Smooth muscle cell of the brain vasculature (primary cell): ENCODE data around the gene CAMK2D.

Experiments
- DNase-seq: peaks from one replicate; pipeline ENCODE4 v3.0.0-alpha.2; 2012; ENCODE audit warnings: low read depth, low spot score

Gene CAMK2D

GRCh38 chr4:113478032-113478431, 283.5 kb downstream of the CAMK2D start:
- DNase-seq = no peak

GRCh38 chr4:113476800-113477199, 284.7 kb downstream of the CAMK2D start:
- DNase-seq = no peak

- DNase-seq = no peak
Observed at GRCh38 chr4:113474017-113474416, 287.5 kb downstream of the CAMK2D start.

- no peak for DNase-seq
Observed at GRCh38 chr4:113472864-113473263, 288.7 kb downstream of the CAMK2D start.

- DNase-seq = no peak
Observed at GRCh38 chr4:113471146-113471860, 290.2 kb downstream of the CAMK2D start.

GRCh38 chr4:113469926-113470325, 291.6 kb downstream of the CAMK2D start:
- no peak for DNase-seq

GRCh38 chr4:113469023-113469390, 292.5 kb downstream of the CAMK2D start:
- no peak for DNase-seq

GRCh38 chr4:113468165-113469022, 293.1 kb downstream of the CAMK2D start:
- DNase-seq = peak; percentile 96

GRCh38 chr4:113467581-113467980, 294.0 kb downstream of the CAMK2D start:
- DNase-seq = no peak

GRCh38 chr4:113462286-113462685, 299.3 kb downstream of the CAMK2D start:
- no peak for DNase-seq

GRCh38 chr4:113461281-113461680, 300.3 kb downstream of the CAMK2D start:
- no peak for DNase-seq

- DNase-seq = no peak
Observed at GRCh38 chr4:113457886-113458285, 303.7 kb downstream of the CAMK2D start.

GRCh38 chr4:113457121-113457520, 304.4 kb downstream of the CAMK2D start:
- DNase-seq = no peak

GRCh38 chr4:113455061-113455460, 306.5 kb downstream of the CAMK2D start:
- DNase-seq = no peak

GRCh38 chr4:113452868-113453620, 308.5 kb downstream of the CAMK2D start:
- no peak for DNase-seq

GRCh38 chr4:113452152-113452551, 309.4 kb downstream of the CAMK2D start:
- DNase-seq = no peak

GRCh38 chr4:113450295-113451080, 311.1 kb downstream of the CAMK2D start:
- DNase-seq = no peak

GRCh38 chr4:113449410-113449974, 312.0 kb downstream of the CAMK2D start:
- DNase-seq = no peak

GRCh38 chr4:113447769-113448168, 313.8 kb downstream of the CAMK2D start:
- no peak for DNase-seq

GRCh38 chr4:113447061-113447460, 314.5 kb downstream of the CAMK2D start:
- DNase-seq = no peak

- no peak for DNase-seq
Observed at GRCh38 chr4:113446019-113446418, 315.5 kb downstream of the CAMK2D start.
